Transverse colon (tissue), 3 donors: ENCODE results near the gene FFAR4.

Source experiments
- POLR2A ChIP-seq: fragments of 450-650 bp; IDR thresholded peaks from one replicate; pipeline ENCODE4 v1.6.1; 2016; ENCODE audit warnings: antibody characterized with exemption, mild to moderate bottlenecking, moderate library complexity
- TF ChIP-seq, protein P1 (sequence below), 5 experiments: fragments of 200-600 bp in 3 of 5; fragments of 450-650 bp in 2 of 5; sonication (generic) in 3 of 5; IDR thresholded peaks; 1 replicate in 2 of 5; 2 replicates in 3 of 5; pipeline ENCODE4 v1.5.1; 2016 to 2017; ENCODE audit warnings: antibody characterized with exemption in 5 of 5, inconsistent platforms in 3 of 5, mild to moderate bottlenecking in 2 of 5, moderate library complexity in 1 of 5

GRCh38 chr10:93599335-93599734, 32.9 kb downstream of the FFAR4 start:
- TF ChIP-seq, protein P1, sequence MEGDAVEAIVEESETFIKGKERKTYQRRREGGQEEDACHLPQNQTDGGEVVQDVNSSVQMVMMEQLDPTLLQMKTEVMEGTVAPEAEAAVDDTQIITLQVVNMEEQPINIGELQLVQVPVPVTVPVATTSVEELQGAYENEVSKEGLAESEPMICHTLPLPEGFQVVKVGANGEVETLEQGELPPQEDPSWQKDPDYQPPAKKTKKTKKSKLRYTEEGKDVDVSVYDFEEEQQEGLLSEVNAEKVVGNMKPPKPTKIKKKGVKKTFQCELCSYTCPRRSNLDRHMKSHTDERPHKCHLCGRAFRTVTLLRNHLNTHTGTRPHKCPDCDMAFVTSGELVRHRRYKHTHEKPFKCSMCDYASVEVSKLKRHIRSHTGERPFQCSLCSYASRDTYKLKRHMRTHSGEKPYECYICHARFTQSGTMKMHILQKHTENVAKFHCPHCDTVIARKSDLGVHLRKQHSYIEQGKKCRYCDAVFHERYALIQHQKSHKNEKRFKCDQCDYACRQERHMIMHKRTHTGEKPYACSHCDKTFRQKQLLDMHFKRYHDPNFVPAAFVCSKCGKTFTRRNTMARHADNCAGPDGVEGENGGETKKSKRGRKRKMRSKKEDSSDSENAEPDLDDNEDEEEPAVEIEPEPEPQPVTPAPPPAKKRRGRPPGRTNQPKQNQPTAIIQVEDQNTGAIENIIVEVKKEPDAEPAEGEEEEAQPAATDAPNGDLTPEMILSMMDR (IDR thresholded peaks at IDR 0.05): no peak
- TF ChIP-seq POLR2A: no peak
